ENCODE results near the gene NATD1.
A peak's percentile ranks its signal among the peaks of the same experiment; 100 is the strongest.

The NATD1 gene

GRCh38 chr17:21252796-21253645 lies at the start of gene NATD1:
NATD1 (minus strand) TSS chr17:21253410; CDS start chr17:21253264, 146 bp downstream.
- peak; percentile 70 for DNase-seq (ENCODE audit: low read depth)

- DNase-seq (ENCODE audit: low read depth), result no peak
Observed at GRCh38 chr17:21301593-21302550, 48.7 kb upstream of the NATD1 start.

GRCh38 chr17:21300601-21301571 lies 47.7 kb upstream of the NATD1 start:
- no peak for DNase-seq (ENCODE audit: low read depth)

GRCh38 chr17:21299981-21300600 lies 46.9 kb upstream of the NATD1 start:
- no peak for DNase-seq (ENCODE audit: low read depth)

GRCh38 chr17:21298983-21299519 lies 45.8 kb upstream of the NATD1 start:
- DNase-seq (ENCODE audit: low read depth), result no peak

GRCh38 chr17:21298056-21298982 lies 45.1 kb upstream of the NATD1 start:
- DNase-seq (ENCODE audit: low read depth), result no peak

- DNase-seq (ENCODE audit: low read depth), result no peak
Observed at GRCh38 chr17:21297597-21297996, 44.4 kb upstream of the NATD1 start.

GRCh38 chr17:21297026-21297520 lies 43.9 kb upstream of the NATD1 start:
- DNase-seq (ENCODE audit: low read depth), result no peak

- DNase-seq (ENCODE audit: low read depth), result no peak
Observed at GRCh38 chr17:21296097-21297025, 43.2 kb upstream of the NATD1 start.

GRCh38 chr17:21295036-21295952 lies 42.1 kb upstream of the NATD1 start:
- DNase-seq (ENCODE audit: low read depth), result no peak

- no peak for DNase-seq (ENCODE audit: low read depth)
Observed at GRCh38 chr17:21294321-21295035, 41.3 kb upstream of the NATD1 start.

- DNase-seq (ENCODE audit: low read depth), result no peak
Observed at GRCh38 chr17:21293831-21294210, 40.6 kb upstream of the NATD1 start.

GRCh38 chr17:21292867-21293830 lies 39.9 kb upstream of the NATD1 start:
- no peak for DNase-seq (ENCODE audit: low read depth)

- DNase-seq (ENCODE audit: low read depth), result no peak
Observed at GRCh38 chr17:21291862-21292261, 38.7 kb upstream of the NATD1 start.

- DNase-seq (ENCODE audit: low read depth), result no peak
Observed at GRCh38 chr17:21291357-21291756, 38.1 kb upstream of the NATD1 start.
